Stromal cell of bone marrow (primary cell): ENCODE measurements around the gene JMJD1C.
"Not testable (repeated sequence)": the region's sequence is repeated elsewhere in the genome, so short reads cannot be mapped to it uniquely, and the experiment has no call there.

Experiments
- DNase-seq: peaks from one replicate; pipeline ENCODE4 v3.0.0-alpha.2; 2012; ENCODE audit warnings: low read depth

The JMJD1C gene

DNA sequence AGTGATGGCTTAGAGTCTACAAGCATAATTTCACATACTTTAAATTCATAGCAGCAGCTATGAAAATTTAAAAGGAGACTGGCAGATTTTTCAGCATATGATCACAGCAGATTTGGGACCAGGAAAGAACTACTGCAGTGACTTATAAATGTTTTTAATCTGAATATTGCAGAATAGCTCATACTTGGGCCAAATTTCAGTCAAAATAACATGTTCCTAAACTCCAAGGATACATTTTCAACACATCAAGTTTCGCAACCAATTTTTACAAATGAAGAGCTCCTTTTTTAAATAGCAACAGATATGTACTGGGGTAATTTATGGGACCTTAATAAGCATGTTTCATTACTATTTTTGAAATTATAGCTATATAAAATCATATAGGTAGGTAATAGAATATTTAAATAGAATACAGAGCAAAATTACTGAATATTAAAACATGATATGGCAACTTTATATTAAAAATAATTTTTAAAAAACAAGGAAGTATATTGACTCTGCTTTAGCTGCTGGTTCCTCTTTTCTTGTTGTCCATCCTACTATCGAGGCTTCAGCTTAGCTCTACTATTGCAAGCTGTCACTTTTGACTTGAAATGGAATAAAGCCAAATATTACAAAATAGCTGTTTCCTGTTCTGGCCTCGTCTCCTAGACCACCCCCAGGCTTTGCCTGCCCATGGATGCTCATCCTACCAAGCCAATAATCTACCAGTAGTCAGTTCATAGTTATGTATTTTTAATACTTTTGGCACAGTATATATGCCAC is 209.6 kb downstream of the JMJD1C start:
- DNase-seq, result peak; percentile 25

DNA sequence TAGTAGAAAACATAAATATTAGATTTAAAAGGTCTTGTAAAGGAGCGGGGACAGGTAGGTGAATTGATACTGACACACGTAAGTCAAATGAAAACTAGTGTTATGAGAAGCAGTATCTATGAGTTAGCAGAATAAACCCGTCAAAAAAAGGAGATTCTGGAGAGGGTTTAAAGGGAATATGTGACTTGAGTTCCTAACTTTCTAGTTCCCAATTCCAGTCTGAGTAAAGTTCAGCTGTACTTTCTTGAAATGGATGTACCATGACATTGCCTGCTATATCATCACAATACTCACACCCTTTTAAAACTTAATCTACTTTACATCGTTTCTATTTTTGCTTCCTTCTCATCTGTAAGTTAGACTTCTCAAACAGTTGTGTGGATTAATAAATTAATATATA is 210.5 kb downstream of the JMJD1C start:
- DNase-seq, result no peak

DNA sequence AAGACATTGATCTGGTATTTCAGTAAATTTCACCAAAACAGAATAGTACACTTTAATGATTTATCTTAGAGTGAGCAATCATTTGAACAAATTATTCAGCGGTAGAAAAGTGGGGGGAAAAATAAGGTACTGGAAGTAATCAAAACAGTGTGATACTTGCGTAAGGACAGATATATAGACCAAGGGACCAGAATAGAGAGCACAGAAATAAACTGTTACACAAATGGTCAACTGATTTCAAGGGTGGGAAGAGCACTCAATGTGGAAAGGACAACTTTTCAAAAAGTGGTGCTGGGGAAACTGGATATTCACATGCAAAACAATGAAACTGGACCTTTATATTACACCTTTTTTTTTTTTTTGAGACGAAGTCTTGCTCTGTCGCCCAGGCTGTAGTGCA is 212.7 kb downstream of the JMJD1C start:
- no peak for DNase-seq

DNA sequence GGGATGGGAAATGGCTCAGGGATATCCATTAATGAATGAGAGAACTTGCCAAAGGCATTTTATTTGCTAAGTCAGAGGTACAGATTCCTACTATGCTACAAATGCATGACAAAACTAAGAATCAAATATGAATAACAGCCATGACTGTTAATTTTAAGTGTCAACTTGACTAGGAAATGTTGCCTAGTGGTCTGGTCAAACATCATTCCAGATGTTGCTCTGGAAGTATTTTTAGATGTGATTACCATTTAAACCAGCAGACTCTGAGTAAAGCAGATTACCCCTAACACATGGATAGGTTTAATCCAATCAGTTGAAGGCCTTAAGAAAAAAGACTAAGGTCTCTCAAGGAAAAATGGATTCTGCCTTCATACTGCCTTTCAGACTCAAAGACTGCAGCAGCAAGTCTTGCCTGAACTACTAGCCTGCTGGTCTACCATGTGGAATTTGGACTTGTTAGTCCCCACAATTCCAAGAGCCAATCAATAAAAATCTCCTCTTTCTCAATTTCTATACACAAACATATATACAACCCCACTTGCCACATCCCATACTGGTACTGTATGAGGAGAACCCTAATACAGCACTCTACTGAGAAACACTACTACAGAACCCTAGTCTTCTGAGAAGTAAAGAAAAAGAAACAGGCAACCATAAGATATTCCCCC is 213.5 kb downstream of the JMJD1C start:
- DNase-seq, result no peak

DNA sequence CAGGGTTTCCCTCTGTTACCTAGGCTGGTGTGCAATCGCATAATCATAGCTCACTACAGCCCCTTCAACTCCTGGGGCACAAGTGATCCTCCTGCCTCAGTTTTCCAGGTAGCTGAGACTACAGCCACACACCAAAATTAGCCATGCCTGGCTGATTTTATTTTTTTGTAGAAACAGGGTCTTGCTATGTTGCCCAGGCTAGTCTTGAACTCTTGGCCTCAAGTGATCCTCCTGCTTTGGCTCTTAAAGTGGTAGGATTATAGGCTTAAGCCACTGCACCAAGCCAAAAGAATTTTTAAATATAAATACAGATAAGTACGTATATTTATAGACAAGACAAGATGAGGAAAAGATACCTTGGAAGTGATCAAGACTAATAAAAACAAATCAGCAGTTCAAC is 215.7 kb downstream of the JMJD1C start:
- DNase-seq, result no peak

DNA sequence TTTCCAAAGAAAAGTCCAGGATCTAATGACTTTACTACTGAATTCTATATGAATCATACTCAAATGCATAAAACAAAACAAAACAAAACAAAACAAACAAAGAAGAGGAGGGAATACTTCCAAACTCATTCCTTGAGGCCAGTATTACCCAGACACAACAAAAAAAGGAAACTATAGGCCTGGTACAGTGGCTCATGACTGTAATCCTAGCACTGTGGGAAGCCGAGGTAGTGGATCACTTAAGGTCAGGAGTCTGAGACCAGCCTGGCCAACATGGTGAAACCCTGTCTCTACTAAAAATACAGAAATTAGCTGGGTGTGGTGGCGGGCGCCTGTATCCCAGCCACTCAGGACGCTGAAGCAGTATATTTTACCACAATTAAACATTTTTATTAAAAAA is 218.0 kb downstream of the JMJD1C start:
- no peak for DNase-seq

DNA sequence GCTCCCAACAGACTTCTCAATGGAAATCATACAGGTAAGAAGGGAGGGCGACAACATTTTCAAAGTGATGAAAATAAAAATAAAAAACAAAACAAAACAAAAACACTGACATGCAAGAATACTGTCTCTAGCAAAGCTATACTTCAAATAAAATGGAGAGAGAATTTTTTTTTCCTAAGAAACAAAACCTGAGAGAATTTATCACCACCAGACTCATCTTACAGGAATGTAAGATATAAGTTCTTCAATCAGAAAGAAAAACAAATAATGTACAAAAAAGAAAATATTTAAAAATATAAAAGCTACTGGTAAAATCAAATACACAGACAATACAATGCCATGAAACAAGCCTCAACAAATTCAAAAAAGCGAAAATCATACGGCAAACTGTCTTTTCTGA is 219.4 kb downstream of the JMJD1C start:
- no peak for DNase-seq

DNA sequence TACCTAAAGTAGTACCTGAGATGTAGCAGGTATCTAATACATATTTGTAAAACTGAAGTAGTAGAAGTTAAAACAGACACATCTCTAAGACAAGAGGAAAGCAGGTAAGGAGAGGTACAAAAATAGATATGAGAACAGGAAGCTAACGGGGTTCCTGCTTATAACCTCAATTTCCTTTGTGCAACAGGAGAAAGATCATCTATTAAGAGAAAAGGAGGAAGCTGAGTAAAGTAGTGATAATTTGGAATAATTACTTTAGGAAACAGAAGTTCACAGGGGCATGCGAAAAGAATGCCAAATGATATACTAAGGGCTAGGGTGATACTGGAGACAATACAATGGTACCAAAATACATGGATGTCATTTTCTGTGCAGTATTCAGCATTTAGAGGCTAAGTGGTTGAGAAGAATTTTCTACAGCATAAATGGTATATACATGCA is 223.9 kb downstream of the JMJD1C start:
- DNase-seq, result no peak

DNA sequence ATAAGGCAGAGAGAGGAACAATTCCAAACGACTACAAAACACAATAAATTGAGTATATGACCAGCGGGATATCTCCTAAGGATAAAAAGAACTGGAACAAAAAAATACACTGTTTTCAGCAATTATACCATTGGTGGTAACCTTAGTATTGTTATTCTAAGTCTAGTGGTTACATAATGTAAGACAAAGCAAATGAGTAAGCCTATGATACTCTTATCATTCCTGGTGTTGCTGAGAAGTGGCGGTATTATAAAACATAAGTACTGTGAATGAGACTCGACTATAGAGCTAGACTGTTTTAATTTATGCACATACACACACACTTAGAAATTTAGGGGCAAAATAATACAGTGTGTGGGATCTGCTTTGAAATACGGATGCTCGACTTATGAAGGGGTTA is 225.0 kb downstream of the JMJD1C start:
- no peak for DNase-seq

DNA sequence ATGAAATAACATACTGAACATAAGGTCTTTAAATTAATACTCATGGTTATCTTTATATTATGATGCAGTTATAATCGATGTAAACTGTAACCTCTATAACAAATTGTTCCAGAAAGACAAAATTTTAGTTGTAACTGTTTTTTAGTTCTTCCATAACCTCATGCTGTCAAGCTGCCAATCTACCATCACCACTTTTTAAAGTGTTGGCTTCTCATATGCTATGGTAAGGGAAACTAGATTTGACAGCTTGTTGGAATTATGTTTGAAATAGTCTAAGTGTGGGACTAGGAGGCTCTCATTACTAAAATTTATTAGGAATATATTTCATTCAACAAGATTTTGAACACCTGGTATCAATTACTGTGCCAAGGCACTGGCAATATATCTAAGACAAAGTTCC is 227.3 kb downstream of the JMJD1C start:
- no peak for DNase-seq

DNA sequence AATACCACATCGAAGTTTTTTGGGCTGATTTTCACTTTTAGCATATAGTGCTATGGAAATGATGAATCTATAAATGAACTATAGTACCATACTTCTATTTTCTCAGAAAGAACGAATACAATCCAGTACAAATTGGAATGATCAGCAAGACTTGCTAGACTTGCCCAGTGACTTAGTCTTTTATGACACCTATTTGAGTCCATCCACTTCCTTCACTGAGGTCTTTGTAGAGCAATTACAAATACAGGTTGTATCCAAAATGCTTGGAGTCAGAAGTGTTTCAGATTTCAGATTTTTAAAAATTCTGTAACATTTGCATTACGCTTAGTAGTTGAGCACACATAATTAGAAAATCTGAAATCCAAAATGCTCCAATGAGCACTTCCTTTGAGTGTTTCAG is 228.4 kb downstream of the JMJD1C start:
- no peak for DNase-seq

DNA sequence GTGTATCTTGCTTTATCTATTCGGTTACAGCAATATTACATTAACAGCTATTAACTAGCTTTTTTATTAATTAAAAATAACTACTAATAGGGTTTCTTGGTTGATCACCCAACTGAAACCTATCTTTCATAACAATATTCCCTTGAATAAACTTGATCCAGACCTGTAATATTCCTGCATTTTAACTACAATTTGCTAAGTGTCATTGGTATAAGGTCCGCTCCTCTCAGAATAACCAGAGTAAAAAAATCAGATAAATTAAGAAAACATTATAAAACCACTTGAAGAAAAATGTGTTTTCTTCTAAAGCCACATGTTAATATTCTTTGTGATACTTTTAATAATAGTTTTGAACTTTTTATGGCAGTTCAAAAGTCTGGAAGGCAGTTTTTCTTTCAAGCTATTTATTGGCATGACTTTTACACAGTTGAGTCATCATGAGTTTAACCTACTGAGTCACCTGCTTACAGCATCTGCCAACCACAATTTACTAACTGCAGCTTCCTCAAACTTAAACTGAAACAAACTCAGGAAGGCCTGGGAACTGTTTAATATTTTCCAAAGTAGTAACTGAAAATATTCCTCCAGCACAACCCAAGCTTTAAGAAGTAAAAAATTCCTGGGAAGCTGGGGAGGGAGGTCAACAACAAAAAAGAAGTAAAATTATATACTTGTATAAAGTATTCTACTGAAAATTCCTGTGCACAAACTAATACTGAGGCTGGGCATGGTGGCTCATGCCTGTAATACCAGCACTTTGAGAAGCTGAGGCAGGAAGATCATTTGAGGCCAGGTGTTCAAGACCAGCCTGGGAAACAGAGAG is 229.5 kb downstream of the JMJD1C start:
- peak; percentile 86 for DNase-seq

DNA sequence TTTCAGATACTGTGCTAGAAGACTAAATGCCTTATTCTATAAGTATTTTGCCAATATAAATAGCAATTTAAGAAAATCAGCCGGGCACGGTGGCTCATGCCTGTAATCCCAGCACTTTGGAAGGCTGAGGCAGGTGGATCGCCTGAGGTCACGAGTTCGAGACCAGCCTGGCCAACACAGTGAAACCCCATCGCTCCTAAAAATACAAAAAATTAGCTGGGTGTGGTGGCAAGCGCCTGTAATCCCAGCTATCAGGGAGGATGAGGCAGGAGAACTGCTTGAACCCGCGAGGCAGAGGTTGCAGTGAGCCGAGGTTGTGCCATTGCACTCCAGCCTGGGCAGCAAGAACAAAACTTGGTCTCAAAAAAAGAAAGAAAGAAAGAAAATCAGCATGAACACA is 230.6 kb downstream of the JMJD1C start:
- DNase-seq, result not testable (repeated sequence)

DNA sequence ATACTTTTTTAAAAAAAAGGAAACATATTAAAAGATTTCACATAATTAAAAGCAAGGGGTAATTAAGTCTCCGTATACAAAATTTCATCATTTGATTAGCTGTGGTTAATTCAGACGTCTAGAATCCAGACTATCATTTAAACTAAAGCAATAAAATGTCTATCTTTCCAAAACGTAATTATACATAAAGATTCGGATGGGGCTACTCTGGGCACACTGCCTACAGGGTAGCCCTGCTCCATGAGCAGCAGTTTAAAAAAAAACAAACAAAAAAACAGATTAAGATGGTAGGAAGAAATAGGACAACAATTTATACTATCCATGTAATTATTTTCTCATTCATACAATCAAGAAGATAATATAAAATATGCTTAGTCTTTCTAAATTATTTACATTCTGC is 236.6 kb downstream of the JMJD1C start:
- DNase-seq, result no peak

DNA sequence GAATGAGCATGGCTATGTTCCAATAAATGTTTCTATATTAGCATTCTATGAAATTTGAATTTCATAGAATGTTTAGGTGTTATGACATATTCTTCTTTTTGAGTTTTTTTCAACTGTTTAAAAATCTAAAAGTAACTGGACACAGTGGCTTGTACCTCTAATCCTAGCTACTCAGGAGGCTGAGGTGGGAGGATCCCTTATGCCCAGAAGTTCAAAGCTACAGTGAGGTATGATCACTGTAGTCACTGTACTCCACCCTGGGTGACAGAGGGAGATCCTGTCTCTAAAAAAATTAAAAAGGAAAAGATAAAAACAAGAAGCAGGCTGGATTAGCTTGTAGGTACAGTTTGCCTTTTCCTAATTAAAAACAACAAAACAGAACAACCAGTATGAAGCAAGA is 237.5 kb downstream of the JMJD1C start:
- no peak for DNase-seq

DNA sequence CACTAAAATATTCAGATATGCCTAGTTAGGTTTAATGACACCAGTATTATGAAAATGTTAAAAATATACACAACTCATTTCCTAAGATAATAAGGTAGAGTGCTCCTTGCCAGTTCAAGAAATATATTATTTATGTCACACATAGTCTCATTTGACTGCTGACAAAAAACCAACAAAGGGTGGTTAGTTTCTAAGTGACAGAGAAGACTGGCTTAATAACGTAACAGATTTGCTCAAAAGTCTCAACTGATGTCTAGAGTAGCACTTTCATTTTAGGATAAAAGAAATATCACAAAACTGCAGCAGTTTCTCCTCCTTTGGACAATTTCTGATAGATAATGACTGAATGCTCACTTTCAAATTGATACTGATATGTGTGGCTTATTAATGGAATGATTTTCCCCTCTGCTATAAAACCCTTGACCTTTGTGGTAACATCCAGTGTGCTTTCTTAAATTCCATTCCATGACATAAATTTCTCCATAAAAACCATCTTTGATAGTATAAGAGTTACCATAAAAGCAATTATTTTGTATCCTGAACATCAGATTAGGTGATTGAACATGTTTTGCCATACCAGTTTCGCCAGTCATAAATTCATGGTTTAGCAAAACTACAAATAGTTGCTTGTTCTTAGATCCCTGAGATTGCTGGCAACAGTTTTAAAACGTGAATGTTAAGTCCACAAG is 238.4 kb downstream of the JMJD1C start:
- no peak for DNase-seq

DNA sequence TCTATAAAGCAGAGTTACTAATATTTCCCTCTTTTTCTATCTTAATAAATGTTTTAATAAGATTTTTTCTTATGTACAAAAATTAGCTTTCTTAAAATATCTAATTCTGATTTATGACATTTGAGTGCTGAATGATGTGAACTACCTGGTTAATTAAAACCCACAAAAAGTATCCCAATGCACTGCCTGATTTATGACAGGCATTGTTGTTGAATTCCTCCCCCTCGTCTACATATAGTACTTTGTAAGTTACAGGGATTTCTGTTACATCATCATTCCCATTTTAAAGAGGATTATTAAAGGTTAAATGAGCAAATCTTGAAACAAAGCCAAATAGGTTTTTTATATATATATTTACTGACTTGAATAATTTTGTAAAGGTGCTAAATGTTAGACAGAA is 241.5 kb downstream of the JMJD1C start:
- DNase-seq, result no peak

DNA sequence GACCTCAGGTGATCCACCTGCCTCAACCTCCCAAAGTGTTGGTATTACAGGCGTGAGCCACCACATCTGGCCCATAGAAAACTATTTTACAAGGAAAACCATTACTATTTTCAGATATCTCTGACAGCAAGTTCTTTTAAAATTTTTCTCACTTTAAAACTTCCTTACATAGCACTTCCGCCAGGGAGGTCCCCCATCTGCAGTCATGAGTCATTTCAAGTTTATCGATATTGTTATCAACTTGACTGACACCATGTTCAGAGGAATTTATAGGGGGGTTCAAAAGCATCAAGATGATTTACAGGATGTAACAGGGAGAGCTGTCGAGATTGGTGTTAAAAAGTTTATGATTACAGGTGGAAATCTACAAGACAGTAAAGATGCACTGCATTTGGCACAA is 243.8 kb downstream of the JMJD1C start:
- DNase-seq, result no peak

DNA sequence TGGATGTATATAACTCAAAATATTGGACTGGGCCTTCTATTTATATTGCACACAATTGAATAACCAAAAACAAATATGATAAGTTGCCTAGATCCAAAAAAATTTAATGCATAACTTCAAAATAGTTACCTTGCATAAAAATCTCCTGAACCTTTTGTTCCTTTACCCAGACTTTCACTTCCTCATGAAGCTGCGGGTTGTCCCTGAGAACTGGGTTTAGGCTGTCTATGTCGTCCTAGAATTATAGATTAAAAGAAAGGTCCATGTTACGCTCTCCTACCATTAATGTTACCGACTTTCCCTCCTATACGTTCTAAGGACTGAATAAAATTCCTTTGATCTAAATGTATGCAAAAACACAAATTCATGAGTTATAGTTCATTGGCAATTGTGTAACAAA is 246.0 kb downstream of the JMJD1C start:
- DNase-seq, result no peak

DNA sequence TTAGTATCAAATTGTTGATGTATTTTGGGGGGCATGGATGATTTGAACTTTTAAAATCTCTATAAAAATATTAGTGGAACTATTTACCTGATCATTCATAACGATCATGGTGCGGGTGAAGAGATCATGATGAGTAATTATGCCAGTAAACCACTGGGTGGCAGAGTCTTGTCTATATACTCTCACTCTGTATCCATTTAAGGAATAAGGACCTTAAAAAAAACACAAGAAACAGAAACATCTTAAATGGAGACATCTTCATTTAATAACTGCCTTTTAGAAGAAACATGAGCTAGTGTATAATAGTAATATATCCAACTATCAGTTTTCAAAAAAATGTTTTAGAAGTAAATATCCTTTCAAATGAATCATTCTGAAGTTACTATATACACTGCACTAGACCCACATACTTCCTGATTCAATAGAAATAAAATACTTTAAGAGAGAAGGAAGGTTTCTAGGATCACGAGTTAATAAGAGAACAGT is 248.6 kb downstream of the JMJD1C start:
- DNase-seq, result no peak

DNA sequence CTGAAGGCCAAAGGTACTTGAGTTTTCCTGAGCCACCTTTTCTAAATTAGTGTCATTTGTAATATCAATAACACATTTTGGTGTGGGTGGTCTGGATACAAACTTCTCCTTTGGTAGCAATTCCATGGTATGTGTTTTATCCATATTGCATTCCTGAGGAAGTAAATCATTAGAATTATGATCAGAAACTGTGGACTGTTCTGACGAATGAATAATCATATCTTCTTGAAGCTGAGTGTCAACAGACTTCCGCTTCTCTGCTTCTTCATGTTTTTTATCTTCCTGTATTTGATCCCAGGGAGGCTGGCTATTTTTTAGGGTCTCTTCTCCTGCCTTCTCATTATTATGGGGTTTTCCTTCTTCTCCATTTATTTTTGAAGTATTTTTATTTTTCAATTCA is 251.2 kb downstream of the JMJD1C start:
- no peak for DNase-seq

DNA sequence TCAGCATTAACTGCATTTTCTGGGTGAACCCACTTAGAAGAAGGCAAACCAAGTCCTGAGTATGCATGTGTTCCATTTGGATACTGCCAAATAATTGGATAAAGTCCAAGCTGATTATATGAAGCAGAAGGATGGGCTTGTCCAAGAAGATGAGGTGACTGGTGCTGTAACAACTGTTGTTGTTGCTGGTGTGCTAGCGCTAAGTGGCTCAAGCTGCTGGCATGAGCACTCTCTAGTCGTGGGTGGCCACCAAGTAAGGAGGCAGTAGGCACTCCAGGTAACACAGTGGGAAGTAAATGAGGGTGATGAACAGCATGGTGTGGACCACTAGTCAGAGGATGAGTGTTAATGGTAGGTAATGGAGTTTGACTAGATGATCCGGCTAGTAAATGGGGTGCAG is 252.3 kb downstream of the JMJD1C start:
- DNase-seq, result no peak
